Mucosa of gallbladder (tissue), 1 donor: ENCODE measurements around the gene STARD3. TPM values are rescaled to one million over a fixed set of nuclear protein-coding genes. Genes with fewer than 3 reads are reported as not detected.

Source experiments
- DNase-seq: peaks from one replicate; pipeline ENCODE4 v3.0.0-alpha.2; 2020; ENCODE audit warnings: low spot score
- total RNA-seq: library from RNA; stranded (reverse); gene quantifications from one replicate; pipeline ENCODE4 v1.2.1, GENCODE V29; 2021
- donor health status: DM: no; HTN: no; CAD: no.

STARD3 gene
- total RNA-seq, 1 donor from 2014 or later, result 82.2 TPM

DNA sequence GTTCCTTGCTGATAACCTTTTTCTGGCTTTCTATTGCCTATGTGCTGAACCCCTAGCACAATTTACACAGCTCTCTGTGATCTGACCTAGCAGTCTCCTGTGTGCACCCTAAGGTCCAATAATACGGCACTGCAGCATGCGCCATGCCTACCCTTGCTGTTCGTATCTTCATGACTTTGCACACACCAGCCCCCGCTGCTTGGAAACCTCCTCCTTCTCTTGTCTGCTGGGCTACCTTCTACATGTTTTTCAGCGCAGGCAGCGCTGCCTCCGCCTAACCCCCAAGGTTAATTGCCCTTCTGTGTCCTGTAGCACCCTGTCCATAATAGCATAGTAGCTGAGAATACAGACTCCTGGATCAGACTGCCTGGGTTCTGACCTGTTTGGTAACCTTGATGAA, 1.4 kb downstream of the STARD3 start:
- DNase-seq, result no peak

- DNase-seq, result no peak
Measured at GRCh38 chr17:39639043-39639442, 2.1 kb downstream of the STARD3 start.

- no peak for DNase-seq
Measured at GRCh38 chr17:39639566-39640458, 2.9 kb downstream of the STARD3 start.

DNA sequence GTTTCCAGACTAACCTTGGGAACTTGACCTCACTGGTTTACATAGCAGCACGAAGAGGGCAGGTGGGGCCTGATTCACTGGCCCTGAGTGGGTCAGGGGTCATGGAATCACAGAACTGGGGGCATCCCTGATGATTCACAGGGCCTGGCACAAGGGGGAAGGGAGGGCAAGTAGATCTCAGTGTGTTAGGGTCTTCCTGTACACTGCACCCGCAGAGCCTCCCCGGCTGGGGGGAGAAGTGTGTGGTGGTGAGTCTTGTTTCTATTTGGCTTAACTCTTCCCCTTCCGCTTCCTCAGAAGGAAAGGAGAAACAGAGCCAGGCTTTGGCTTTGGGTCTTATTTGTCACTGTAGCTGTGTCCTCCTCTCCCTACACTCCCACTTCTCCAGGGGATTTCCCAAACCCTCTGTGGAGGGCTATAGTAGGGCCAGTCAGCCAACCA, 3.7 kb downstream of the STARD3 start:
- no peak for DNase-seq

- no peak for DNase-seq
Measured at GRCh38 chr17:39641097-39641496, 4.2 kb downstream of the STARD3 start.

DNA sequence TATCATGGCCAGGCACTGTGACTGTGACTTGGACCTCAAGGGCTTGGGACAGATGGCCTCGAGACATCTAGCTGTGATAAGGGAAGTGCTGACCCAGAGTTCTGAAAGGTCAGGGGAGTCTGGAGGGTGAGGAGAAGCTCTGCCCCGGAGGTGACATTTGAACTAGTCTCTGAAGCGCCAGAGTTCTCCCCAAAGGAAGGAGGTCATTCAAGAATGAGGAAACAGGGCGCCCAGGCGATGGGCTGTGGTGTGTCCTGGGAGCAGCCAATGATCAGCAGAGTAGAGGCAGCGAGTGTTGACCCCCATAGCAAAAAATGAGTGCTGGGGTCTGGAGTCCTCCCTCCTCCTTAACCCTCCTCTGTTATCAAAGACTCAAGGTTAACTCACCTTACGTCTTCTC, 4.9 kb downstream of the STARD3 start:
- DNase-seq, result no peak

GRCh38 chr17:39642291-39643074, 5.5 kb downstream of the STARD3 start:
- no peak for DNase-seq

DNA sequence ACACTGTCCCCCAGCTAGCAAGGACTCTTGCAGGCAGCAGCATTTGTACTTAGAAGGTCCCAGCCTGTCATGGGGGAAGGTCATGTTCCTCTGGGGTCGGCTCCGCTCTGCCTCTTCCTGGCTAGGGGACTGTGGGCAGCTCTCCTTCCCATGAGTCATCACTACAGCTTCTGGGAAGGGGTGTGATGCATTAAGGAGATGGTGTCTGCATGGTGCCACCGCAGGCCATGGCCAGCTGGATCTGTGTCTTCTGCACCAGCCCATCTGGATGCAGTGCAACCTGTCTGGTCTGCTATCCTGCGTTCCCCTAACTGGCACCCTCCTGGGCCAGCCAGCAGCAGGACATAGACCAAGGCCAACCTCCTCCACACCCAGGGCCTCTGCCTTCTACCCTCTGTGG, 6.3 kb downstream of the STARD3 start:
- DNase-seq, result no peak

- no peak for DNase-seq
Measured at GRCh38 chr17:39647256-39647655, 10.3 kb downstream of the STARD3 start.

- no peak for DNase-seq
Measured at GRCh38 chr17:39648616-39649366, 11.8 kb downstream of the STARD3 start.

DNA sequence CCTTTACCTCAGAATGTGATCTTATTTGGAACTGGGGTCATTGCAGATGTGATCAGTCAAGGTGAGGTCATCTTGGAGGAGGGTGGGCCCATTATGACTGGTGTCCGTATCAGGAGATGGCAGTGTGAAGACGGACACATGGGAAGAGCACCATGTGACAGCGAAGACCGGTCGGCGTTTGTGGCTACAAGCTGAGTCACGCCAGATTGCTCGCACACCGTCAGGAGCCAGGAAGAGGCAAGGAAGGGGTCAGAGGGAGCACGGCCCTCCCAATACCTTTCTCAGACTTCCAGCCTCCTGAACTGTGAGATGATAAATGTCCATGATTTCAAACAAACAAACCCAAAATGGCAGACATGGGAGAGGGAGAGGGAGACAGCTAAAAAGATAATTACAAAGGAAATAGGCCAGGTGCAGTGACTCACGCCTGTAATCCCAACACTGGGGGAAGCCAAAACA, 13.2 kb downstream of the STARD3 start:
- no peak for DNase-seq

DNA sequence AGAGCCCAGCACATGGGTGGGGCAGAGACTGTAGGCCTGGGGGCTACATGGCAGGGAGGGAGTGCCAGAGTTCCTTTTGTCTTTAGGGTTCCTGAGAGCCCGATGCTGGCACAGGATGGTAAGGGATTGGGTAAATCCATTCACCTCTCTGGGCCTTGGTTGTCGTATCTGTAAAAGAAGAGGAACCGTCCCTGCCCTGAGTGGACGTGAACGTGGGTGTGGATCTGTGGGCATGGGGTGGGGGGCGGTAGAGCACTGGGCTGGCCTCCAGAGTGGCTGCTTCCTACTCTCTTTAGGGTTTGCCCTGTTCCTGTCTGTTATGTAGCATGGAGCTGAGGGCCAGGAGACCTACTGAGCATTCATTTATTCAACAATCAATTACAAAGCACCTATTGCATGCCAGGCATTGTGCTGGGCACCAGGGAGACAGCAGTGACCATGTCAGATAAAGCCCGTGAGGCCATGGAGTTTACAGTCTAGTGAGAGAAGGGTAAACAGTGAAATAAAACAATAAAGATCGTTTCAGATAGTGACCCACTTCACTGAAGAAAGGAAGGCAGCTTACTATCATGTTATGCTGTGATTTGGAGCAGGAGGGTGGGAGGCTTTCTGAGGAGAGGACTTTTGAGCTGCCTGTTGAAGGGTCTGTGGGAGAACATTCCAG, 15.1 kb downstream of the STARD3 start:
- no peak for DNase-seq

GRCh38 chr17:39652587-39653315, 15.8 kb downstream of the STARD3 start:
- no peak for DNase-seq

DNA sequence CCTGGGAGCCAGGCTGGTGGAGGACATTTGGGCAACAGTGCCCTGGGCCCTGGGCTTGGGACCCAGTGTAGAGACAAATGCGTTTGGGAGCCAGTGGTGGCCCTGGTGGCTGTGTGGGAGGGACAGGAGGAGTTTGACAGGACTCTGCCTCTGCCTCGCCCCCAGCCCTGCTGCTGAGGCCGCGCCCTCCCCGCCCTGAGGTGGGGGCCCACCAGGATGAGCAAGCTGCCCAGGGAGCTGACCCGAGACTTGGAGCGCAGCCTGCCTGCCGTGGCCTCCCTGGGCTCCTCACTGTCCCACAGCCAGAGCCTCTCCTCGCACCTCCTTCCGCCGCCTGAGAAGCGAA, 16.3 kb downstream of the STARD3 start:
- no peak for DNase-seq

DNA sequence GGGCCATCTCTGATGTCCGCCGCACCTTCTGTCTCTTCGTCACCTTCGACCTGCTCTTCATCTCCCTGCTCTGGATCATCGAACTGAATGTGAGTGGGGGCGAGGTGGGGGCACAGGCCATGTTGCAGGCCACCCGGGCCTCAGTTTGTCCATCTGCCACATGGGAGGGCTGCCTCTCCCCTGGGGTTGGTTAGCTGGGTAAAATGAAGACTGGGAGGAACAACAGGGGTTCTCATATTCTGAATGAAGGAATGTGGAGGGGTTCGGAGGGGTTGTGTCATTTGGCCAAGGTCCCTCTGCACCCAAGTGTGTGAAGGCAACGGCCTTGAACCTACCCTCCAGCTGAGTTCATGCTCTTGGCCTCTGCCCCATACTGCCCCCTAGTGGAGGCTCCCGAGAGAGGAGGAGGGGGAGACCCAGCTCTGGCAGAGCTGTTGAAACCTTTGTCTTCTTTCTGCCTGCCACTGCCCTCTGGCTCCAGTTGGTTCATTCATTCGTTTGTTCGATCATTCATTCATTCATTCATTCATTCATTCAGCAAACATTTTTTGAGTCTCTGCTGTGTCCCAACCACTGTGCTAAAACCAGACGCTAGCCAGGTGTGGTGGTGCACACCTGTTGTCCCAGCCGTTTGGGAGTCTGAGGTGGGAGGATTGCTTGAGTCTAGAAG, 16.9 kb downstream of the STARD3 start:
- DNase-seq, result peak; percentile 60

DNA sequence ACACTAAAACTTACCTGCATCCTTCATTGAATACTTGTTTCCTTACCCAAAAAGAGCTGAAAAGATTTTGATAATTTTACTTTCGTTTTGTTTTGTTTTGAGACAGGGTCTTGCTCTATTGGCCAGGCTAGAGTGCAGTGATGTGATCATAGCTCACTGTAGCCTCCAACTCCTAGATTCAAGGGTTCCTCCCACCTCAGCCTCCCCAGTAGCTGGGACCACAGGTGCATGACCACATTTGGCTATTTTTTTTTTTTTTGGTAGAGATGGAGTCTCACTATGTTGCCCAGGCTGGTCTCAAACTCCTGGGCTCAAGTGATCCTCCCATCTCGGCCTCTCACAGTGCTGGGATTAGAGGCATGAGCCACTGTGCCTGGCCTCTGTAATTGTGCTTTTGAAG, 18.2 kb downstream of the STARD3 start:
- DNase-seq, result no peak

- DNase-seq, result no peak
Measured at GRCh38 chr17:39658346-39658745, 21.4 kb downstream of the STARD3 start.

GRCh38 chr17:39658760-39659159, 21.8 kb downstream of the STARD3 start:
- DNase-seq, result no peak

DNA sequence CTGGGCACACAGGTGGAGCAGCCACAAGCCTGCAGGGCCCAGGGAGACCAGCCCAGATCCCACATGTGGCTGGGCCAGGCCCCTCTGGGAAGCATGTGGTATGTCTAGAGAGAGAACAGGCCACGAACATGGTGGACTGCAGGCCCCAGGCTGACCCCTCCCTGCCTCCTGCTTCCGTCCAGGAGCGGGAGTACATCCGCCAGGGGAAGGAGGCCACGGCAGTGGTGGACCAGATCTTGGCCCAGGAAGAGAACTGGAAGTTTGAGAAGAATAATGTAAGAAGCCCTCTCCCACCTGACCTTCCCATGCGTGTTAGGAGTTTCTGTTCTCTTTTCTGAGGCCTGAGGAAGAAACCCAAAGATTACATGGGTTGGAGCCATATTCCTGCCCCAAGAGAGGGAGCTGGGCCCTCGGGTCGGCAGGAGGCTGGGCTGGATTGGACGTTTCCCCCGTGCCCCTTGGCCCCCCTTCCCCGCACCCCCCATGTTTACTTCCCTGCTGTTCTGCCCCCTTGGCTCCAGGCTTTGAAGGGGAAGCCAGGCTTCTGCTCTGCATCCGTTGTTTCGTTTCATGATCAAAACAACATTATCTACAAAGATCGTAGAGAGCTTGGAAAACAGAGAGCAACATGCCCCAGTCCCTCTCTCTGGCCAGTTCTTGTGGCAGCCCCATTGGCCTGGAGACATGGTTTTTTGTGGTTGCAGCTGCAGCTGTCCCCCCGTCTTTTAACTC, 22.5 kb downstream of the STARD3 start:
- DNase-seq, result no peak

GRCh38 chr17:39660011-39660360, 23.0 kb downstream of the STARD3 start:
- DNase-seq, result no peak
